Stimulated activated CD4-positive, alpha-beta T cell treated with anti-CD3 and anti-CD28 coated beads, Interleukin-12 subunit alpha, Interleukin-12 subunit beta, amount 100 ng/mL, for 4 hours (primary cell): Measurements from ENCODE around the gene HRH4.

Source experiments
- DNase-seq: peaks from one replicate; pipeline ENCODE4 v3.0.0-alpha.2; 2020

The HRH4 gene, protein sequence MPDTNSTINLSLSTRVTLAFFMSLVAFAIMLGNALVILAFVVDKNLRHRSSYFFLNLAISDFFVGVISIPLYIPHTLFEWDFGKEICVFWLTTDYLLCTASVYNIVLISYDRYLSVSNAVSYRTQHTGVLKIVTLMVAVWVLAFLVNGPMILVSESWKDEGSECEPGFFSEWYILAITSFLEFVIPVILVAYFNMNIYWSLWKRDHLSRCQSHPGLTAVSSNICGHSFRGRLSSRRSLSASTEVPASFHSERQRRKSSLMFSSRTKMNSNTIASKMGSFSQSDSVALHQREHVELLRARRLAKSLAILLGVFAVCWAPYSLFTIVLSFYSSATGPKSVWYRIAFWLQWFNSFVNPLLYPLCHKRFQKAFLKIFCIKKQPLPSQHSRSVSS

DNA sequence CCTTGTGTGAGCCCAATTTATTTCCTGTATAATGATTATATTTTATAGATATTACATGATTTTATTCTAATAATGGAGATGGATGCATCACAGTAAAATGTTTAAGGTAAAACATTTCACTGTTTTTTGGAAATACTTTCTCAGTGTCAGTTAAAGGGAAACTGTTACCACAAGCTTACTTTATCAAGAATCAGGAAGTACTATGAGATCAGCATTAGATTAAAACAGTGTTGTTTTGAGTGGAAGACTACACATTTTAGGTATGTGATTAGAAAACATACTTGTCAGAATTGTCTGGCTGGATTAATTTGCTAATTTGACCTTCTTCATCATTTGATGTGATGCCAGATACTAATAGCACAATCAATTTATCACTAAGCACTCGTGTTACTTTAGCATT, at the start of gene HRH4:
TSS of gene HRH4 (plus strand) at position 250 of the 400 bp plus-strand sequence. CDS start at position 342, 92 bp downstream.
- no peak for DNase-seq

DNA sequence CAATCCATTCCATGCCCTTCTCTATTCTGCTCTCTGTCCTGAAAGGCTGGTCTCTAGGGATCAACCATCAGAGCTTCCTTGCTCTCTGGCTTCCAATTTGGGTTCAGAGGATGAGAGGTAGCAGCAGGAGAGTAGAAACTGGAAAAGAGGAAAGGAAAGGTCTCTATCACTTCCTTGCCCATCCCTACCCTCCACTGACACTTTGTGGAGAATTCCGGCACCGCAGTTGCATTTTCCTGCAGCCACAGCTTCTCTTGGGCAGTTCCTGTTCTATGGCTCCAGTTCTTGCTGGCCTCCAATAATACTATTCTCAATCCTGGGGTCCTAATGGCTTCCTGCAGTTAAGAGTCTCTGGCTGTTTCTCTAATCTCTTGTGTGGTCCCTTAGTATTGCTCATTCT, 47.3 kb upstream of the HRH4 start:
- no peak for DNase-seq

DNA sequence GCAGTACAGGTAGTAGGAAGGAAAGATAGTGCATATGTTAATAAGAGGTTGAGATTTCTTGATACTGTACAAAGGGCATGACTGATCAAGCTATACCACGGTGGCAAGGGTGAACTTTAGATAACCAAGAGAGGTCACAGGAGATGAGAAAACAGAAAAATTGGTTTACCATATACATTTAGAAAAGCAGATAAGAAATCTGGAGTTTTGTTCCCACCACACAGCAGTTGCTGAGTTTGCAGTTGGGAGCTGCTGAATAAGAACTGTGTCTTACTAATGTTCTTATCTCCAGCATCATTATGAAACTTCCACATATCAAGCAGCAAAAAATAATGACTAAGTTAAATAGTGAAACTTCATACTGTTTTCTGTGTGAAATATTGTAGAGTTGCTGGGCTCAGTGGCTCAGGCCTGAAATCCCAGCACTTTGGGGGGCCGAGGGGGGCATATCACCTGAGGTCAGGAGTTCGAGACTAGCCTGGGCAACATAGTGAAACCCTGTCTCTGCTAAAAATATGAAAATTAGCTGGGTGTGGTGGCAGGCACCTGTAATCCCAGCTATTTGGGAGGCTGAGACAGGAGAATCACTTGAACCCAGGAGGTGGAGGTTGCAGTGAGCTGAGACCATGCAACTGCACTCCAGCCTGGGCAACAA, 46.0 kb upstream of the HRH4 start:
- DNase-seq: no peak

DNA sequence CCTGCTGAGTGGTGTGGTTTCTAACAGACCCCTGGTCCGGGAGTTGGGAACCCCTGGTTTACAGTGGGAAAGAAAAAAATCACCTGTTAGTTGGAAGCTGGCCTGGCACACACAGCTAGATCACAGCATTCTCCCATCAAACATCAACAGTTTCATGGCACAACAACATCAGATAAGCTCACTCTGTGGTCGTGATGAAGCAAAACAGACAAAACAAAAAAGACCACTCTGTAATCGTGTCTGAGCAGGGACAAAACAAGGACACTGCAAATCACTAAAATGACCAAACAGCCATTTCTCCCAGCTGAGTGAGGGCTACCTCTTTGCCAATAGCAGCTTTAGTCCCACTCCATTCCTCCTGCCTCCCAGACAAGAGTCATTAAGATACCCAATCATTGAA, 43.0 kb upstream of the HRH4 start:
- no peak for DNase-seq

DNA sequence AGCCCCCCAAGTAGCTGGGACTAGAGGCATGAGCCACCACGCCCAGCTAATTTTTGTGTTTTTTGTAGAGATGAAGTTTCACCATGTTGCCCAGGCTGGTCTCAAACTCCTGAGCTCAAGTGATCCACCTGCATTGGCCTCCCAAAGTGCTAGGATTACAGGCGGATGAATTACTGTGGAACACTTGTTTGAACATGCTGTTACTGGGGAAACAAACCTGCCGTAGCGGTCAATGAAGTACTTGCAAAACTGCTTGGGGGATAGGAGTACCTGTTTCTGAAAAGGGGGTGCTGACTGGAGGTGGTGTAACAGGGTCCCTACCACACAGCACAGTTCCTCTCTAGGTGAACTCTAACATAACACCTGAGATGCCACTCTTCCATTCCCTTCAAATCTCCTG, 39.9 kb upstream of the HRH4 start:
- DNase-seq: no peak

DNA sequence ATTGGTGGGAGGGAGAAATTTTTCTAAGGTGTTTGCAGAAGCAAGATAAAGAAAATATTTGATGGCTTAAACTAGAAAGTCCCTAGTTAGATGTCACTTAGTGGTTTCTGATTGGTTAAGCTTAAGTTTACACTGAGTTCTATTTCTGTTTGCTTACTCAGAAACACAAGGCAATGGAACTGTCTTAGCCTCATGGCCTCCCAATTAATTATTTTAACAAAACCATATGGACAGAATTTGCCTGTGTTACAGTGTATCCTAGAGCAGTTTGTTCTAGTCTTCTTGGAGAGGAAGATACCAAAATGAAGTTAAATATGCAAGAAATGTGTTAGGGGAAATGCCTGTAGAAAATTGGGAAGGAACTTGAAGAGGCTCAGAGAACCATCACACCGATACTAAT, 38.6 kb upstream of the HRH4 start:
- DNase-seq: no peak

DNA sequence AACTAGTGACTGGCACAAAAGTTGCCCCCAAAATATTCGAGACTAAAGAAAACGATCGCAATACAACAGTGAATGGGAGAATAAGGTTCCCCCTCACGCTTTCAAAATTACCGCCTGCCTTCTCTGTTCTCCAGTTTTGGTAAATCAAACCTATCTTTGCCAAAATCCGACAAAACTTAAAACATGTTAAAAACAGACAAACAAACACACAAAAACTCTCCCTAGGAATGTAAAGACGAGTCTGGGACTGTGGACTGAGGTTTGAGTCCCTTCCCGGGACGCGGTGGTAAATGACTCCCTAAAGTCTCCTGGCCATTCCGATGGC, 34.4 kb upstream of the HRH4 start:
- DNase-seq: no peak

DNA sequence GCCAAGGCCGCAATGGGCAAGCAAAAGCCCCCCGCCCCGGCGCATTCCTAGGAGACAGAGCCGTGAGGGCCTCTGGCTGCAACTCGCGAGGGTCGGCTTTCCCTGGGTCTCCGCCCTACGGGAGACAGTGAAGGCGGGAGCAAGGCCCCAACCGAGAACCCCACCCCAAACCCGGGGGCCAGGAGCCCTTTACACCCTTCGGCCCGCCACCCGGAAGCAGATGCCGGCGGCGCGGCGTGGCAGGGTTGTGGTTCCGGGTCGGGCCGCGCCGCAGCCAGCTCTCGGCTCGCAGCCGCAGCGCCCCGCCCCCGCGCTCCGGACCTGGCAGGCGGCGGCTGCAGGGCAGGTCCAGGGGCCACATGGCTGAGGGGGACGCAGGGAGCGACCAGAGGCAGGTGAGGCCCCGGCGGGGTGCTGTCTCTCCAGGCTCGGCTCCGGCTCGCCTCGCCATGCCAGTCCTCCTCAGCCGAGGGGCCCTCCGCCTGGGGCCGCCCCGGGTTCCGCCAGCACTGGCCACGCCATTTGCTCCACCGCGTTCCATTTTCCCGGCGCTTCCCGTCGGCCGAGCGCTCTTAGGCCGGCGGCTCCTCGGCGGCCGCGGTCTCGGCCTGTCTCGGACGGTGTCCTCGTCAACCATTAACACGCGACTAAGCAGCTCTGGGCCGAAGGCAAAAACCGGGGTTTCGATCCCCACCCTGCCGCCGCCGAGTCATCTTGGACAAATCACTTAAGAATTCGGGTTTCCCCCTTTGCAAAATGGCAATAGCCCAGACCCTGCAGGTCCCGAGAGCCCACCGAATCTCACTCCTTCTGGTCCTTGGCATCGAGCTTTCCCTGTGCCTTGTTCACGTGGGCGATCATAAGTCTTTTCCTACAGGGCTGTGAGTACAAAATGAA, 33.8 kb upstream of the HRH4 start, which contains the start of gene IMPACT:
TSS of gene IMPACT (plus strand) at position 273 of the 897 bp plus-strand sequence. CDS start at position 360, 87 bp downstream.
- DNase-seq: peak; percentile 79

DNA sequence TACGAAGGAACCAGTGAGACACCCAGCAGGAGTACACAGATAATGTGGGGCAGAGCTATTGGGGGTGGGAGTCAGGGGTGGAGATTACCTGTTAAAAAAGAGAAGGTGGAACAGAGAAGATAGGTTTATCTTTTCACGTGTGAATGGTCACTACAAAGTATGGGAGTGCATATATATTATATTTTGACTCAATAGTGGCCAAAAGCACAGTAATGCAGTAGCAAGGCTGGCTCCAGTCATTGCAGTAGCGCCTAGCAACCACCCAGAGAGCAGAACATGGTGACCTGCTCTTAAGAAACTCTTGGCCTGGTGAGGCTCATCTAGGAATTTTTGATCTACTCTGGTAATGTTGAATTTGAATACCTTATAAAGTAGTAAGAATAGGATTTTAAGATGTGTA, 33.0 kb upstream of the HRH4 start:
- no peak for DNase-seq

DNA sequence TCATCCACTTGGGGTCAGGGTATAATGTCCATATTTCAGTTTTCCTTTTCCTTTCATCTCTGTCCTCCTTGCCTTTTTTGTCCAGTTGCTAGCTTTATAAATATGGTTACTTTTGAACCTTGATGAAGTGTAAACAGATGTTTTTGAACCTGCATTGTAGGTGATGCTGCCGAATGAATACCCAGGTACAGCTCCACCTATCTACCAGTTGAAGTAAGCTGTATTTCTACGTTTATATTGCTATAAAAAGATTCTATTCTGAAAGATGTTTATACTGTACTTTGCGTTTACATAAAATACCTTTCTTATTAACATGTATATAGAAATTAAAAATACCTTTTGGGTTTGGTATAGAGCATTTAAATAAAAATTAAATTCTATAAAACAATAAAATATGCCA, 31.7 kb upstream of the HRH4 start:
- no peak for DNase-seq

DNA sequence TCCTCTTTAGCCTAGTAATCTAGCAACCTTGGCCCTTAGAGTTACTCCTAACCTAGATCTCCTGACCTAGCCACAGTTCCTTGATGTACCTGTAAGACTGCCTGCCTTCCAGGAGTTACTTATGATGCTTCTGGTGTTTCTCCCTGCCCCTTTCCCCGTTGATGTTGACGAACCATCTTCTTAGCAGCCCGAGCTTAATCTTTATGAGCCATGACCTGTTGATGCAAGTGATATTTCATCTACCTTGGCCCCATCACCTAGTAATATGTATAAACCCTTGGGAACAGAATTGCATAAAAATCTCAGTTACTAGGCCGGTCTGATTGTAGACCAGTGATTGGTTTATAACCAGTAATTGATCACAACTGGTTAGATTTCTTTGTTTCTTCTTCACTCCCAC, 31.2 kb upstream of the HRH4 start:
- DNase-seq: no peak

DNA sequence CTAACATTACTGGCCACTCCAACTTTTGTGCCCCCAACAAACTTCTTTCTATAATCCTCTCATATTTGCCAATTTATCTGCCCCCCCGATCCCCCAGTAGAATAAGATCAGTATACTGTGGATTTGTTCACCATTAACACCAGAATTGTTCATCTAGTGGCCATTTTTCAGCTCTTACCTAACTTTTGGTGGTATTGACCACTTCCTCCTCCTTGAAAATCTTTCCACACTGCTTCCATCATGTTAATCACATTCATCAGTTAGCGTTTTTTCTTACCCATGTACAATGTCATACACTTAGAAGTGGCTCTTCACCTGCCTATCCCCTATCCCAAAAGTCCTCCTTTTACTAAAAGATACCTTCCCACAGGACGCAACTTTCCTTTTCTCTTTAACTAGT, 27.8 kb upstream of the HRH4 start:
- no peak for DNase-seq

DNA sequence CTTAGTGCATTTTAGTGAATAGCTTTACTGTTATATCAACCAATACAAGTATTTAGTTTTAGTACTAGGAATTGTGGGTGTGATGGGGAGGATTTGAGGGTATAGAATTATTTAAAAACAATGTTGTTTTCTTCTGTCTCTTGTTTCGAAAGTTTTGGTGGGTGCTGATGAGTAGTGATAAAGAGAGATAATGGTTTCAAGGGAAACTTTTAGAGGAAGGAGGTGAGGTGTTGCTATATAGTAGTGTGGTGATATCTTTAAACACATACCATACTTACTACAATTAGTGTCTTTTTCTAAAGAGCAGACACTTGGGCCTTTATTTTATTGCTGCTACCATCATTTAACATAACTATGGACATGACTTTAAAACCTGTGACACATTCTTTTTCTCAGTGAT, 23.5 kb upstream of the HRH4 start:
- DNase-seq: no peak

DNA sequence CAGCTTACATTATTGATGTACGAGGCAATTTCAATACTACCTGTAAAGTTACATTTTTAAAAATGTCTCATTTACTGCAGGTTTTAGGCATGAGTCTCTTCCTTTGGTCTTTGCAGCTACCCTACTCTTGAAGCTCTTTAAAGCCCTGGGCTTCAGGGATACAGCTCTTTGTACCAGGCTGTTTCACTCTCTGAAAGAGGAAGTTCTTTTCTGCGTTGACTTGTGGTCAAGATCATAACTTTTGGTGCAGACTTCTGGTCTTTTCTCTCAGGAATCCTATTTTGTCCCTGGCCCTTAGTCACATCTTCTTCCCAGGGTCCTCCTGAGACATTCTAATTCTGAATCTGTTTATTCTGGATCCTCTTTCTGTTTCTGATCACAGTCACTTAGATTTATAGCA, 16.6 kb upstream of the HRH4 start:
- no peak for DNase-seq

DNA sequence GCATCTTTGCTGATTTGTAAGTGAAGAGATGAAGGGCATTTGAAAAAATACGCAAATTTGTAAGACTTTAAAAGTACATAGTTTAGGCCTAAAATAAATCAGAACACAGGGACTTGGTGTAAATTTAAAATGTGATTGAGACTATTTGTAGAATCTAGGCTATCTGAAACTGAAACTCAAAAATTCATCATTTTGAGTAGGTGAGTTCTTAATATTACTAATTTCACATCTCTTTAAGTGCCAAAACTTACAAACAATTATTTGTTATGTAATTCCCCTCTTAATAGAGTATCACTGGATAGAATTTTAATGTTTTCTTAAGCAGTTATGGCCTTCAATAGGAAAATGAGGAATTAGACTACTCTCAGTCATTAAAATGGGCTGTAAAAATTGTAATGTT, 14.0 kb upstream of the HRH4 start:
- DNase-seq: no peak

DNA sequence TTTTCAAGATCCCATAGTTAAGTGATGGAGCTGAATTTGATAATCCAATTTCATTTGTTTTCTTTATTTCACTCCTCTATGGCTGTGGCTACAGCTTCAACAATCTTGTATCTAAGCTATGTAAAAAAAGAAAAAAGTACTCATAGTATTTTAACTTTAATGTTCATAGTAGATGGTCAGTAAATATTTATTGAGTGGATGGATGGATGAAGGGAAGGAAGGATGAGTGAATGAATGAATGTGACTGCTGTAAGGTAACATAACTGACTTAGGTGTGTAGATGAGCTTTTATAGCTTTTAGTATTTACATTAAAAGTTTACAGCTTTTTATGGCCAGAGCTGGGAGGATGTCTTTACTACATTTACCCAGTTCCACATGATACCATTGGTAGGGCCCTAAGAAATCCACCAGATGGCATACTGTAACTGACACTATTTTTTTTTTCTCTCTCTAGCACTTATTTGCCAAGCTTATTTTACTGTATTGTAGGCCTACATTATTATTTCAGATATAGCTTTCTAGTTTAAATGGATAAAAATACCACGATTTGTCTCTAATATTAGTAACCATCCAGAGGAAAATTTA, 13.4 kb upstream of the HRH4 start:
- DNase-seq: no peak

DNA sequence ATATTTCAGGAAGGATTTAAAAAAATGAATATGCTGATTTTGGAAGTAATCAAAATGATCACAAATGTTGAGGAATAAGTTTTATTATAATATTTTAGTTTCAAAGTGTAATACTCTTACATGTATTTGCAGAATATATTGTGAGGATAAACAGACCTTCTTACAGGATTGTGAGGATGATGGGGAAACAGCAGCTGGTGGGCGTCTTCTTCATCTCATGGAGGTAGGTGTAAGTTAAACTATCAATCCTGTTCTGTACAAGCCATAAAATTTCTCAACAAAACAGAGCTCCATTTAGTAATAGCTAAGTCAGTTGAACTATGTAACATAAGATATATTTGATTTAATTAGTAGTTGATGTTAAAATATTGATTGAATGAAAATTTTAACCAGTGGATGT, 12.5 kb upstream of the HRH4 start:
- no peak for DNase-seq

DNA sequence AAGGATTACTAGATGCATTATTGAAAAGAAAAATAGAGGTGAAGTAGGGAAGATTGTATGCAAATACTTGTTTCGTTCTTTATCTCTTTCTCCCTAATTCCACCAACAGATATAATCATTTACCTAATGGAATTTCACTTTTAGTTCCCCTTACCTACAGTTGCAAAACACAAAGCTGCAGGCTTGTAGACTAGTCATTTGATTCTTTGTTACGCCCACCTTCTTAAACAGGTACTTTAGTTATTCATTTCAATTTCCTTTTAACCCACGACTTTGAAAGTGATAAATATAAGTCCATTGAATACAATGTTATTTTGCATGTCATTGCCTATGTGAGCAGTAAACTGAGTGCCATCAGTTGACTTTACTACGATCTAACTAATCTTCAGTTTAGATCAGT, 3.9 kb upstream of the HRH4 start:
- DNase-seq: no peak

DNA sequence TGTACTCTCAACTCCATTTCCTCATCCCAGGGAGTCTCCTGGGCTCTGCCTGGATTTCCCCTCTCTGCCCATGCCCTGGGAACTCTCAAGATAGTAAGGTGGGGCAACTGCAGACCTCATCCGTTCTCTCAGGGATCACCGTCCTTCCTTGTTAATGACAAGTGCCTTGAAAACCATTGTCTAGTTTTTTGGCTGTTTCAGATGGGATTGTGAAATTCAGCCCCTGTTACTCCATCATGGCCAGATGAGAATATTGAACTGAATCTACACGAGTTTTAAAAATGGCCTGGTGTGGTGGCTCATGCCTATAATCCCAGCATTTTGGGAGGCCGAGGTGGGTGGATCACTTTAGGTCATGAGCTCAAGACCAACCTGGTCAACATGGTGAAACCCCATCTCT, 665 bp upstream of the HRH4 start:
- no peak for DNase-seq

DNA sequence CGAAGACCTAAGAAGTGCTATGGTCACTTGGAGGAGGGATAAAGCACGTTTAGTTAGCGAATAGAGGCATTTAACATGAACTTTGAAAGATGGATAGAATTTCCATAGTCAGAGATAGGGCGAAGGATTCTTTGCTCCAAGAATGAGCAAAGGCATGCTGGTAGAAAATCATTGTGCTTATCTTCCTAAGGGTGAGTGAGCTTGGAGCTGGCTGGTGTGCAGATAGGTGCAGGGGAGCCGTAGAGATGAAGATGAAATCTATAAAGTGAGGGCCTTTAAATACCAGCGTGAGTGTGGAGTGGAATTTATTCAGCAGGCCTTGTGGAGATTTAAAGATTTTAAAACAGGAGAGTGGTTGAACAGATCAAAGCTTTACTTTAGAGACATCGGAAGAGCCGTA, 1.6 kb downstream of the HRH4 start:
- DNase-seq: no peak

DNA sequence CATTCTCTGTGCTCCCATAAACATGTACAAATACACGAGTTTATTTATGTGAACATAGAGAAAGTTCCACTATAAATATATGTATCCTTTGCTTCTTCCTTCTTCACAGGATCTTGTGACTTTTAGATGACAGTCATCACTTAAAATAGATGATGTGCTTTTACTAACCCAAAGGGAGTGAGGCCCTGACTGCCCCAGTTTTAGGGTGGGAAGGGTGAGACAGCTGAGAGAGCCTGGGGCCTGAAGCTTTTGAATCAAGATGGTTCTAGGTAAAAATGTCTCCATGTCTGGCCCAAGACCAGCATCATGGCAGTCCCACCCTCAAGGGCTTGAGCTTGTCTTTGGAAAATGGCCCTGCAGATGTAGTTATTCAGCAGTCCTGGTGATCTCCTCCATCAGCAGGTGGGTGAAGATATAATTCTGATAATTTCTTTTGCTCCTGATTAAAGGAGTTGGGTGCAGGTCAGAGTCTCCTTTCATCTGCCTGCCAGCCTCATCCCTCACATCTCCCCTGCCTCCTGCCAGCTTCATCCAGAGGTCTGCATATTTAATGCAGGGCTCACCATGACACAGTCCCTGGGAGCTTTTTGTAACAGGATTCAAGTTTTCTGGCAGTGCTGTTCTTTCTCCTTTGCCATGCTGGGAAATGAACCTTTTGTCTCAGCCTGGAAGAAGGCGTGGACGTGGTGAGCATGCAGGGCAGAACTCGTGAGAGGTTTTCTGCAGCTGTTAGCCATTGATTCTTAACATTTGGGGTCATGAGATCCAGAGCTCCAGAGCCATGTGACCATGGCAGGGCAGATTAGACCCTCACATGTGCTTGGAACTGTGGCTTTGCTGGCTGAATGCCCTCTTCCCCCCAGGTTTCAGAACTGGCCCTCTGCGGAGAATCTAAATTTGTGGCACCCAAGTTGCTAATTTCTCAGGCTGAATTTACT, 2.7 kb downstream of the HRH4 start:
- no peak for DNase-seq

DNA sequence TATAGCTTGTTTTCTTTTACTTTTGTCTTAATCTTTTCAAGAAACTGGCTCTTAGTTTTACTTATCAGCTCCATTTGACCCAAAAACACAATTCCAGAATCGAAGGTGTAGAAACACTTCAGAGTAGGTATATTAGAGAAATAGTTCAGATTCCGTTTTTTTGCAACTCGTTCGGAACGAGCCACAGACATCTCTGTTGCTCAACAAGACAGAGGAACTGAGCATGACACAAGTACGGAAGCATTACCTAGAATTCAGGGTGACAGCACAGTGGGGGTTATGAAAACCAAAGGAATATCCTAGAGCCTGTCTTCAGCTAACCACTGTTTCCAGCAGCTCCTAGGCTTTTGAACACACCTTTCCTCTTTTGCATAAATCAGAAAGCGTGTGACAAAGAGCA, 5.0 kb downstream of the HRH4 start:
- DNase-seq: no peak
